Peyer's patch (tissue), 4 donors: ENCODE results near the gene CLSTN1. TPM values are rescaled to one million over a fixed set of nuclear protein-coding genes. Genes with fewer than 3 reads are reported as not detected.

Experiments
- DNase-seq, 3 donors: peaks; one replicate each; pipeline ENCODE4 v3.0.0-alpha.2; 2017 to 2019
- H3K27ac ChIP-seq, 4 donors: fragments of 200-600 bp; sonication (generic); one replicate each; pipeline ENCODE4 v1.5.1; 2016 to 2019
- H3K27me3 ChIP-seq, 2 donors: fragments of 200-600 bp; sonication (generic); one replicate each; pipeline ENCODE4 v1.5.1; 2019
- H3K36me3 ChIP-seq, 3 donors: fragments of 200-600 bp; sonication (generic); one replicate each; pipeline ENCODE4 v1.5.1; 2016 to 2019
- H3K4me1 ChIP-seq, 4 donors: fragments of 200-600 bp; sonication (generic); one replicate each; pipeline ENCODE4 v1.5.1; 2016 to 2019
- H3K4me3 ChIP-seq, 4 donors: fragments of 200-600 bp; sonication (generic); 1 replicate in 3 of 4; 2 replicates in 1 of 4; pipeline ENCODE4 v1.5.1; 2016 to 2019; ENCODE audit warnings: mild to moderate bottlenecking in 1 of 4
- H3K9me3 ChIP-seq, 4 donors: fragments of 200-600 bp; sonication (generic); one replicate each; pipeline ENCODE4 v1.5.1; 2016 to 2019; ENCODE audit warnings: mild to moderate bottlenecking in 1 of 4
- POLR2A ChIP-seq, 2 donors: fragments of 450-650 bp; IDR thresholded peaks; one replicate each; pipeline ENCODE4 v1.5.1; 2017; ENCODE audit warnings: antibody characterized with exemption in 2 of 2, mild to moderate bottlenecking in 2 of 2, moderate library complexity in 2 of 2
- total RNA-seq, 4 donors: library from RNA; depleted of rRNA; stranded (reverse); fragments of >200 nt; gene quantifications; one replicate each; pipeline ENCODE4 v1.1.0, GENCODE V29; 2016
- TF ChIP-seq, protein P1 (sequence below), 6 experiments: fragments of 450-650 bp in 4 of 6; fragments of 200-600 bp in 2 of 6; sonication (generic) in 1 of 6; IDR thresholded peaks; one replicate each; pipeline ENCODE4 v1.5.1; 2017 to 2019; ENCODE audit warnings: antibody characterized with exemption in 6 of 6, mild to moderate bottlenecking in 3 of 6, moderate library complexity in 1 of 6

CLSTN1 gene
- total RNA-seq, 4 donors from 2014 or later, result 47.9 to 107 (median 103) TPM

DNA sequence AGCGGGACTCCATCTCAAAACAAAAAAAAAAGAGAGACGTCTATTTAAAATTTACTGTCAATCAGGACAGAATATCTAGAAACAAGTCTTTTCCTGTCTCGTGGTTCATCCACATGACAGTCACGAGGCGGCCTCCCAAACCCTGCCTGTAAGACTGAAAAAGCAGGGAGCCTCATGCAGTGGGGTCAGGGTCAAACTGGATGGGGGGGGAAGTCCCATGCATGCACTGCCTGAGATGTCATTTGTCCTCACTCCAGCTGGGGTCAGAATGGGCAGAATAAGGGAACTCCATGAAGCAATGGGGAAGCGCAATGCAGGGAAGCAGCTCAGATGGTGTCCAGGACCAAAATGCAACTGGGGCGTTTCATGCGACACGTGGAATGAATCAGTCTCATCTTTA, 86.7 kb downstream of the CLSTN1 start:
- no peak for DNase-seq
- H3K27ac ChIP-seq, result no peak overlapping the region
- TF ChIP-seq, protein P1, sequence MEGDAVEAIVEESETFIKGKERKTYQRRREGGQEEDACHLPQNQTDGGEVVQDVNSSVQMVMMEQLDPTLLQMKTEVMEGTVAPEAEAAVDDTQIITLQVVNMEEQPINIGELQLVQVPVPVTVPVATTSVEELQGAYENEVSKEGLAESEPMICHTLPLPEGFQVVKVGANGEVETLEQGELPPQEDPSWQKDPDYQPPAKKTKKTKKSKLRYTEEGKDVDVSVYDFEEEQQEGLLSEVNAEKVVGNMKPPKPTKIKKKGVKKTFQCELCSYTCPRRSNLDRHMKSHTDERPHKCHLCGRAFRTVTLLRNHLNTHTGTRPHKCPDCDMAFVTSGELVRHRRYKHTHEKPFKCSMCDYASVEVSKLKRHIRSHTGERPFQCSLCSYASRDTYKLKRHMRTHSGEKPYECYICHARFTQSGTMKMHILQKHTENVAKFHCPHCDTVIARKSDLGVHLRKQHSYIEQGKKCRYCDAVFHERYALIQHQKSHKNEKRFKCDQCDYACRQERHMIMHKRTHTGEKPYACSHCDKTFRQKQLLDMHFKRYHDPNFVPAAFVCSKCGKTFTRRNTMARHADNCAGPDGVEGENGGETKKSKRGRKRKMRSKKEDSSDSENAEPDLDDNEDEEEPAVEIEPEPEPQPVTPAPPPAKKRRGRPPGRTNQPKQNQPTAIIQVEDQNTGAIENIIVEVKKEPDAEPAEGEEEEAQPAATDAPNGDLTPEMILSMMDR (IDR thresholded peaks at IDR 0.05), result no peak
- no peak for TF ChIP-seq POLR2A (IDR thresholded peaks at IDR 0.05)
- no peaks in the 10 kb centered on the region for H3K9me3 ChIP-seq
- no peak overlapping the region for H3K4me3 ChIP-seq
- H3K4me1 ChIP-seq, result peaks cover 0 to 3% (median 0%) of the 10 kb centered on the region in 4 donors
- H3K27me3 ChIP-seq, result no peaks in the 10 kb centered on the region
- H3K36me3 ChIP-seq, result peaks cover 0 to 97% (median 5%) of the 10 kb centered on the region in 3 donors

DNA sequence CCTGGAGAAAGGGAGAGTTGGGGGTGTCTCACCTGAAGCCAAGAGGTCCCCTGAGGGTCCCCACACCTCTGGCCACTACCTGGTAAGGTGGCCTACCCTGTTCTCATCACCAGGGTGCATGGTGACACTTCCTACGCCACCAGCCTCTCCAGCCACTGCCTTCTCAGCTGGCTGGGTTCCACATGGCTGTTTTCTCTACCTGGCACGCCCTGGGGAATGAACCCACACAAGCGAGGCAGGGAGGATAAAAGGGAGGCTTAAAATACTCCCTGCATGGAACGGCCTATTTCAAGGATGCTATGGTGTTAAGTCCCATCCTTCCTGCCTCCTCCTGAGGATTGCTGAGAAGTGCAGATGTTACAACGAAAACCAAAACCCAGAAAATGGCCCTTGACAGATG, 87.5 kb downstream of the CLSTN1 start:
- no peaks in the 10 kb centered on the region for H3K9me3 ChIP-seq
- H3K27ac ChIP-seq, result no peak overlapping the region
- TF ChIP-seq POLR2A (IDR thresholded peaks at IDR 0.05), result no peak
- TF ChIP-seq, protein P1 (IDR thresholded peaks at IDR 0.05), result no peak
- H3K36me3 ChIP-seq, result peaks cover 0 to 97% (median 5%) of the 10 kb centered on the region in 3 donors
- H3K4me3 ChIP-seq, result no peak overlapping the region
- no peak for DNase-seq
- H3K4me1 ChIP-seq, result peaks cover 0 to 3% (median 0%) of the 10 kb centered on the region in 4 donors
- no peaks in the 10 kb centered on the region for H3K27me3 ChIP-seq

DNA sequence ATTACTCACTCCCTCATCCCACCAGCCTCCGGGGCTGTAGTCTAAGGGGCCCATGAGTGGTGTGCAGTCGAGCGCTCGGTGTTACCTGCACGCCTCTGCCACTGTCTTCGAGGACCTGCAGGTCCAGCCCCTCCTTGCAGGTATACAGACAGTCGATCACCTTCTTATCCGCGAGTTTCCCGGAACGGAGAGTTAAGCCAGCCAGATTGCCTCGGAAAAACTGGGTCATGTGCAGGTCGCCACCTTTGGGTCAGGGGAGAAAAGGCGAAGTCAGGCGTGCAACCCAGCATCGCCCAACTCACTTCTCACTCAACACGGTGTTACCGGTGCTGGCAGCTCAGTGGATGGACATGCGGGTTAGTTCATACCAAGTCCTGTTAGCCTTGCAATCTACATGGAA, 88.0 kb downstream of the CLSTN1 start:
- no peak for DNase-seq
- H3K36me3 ChIP-seq, result peaks cover 0 to 97% (median 5%) of the 10 kb centered on the region in 3 donors
- no peak for TF ChIP-seq POLR2A (IDR thresholded peaks at IDR 0.05)
- TF ChIP-seq, protein P1 (IDR thresholded peaks at IDR 0.05), result no peak
- H3K9me3 ChIP-seq, result no peaks in the 10 kb centered on the region
- no peak overlapping the region for H3K4me3 ChIP-seq
- no peaks in the 10 kb centered on the region for H3K27me3 ChIP-seq
- H3K27ac ChIP-seq, result no peak overlapping the region
- peaks cover 0 to 3% (median 0%) of the 10 kb centered on the region in 4 donors for H3K4me1 ChIP-seq

DNA sequence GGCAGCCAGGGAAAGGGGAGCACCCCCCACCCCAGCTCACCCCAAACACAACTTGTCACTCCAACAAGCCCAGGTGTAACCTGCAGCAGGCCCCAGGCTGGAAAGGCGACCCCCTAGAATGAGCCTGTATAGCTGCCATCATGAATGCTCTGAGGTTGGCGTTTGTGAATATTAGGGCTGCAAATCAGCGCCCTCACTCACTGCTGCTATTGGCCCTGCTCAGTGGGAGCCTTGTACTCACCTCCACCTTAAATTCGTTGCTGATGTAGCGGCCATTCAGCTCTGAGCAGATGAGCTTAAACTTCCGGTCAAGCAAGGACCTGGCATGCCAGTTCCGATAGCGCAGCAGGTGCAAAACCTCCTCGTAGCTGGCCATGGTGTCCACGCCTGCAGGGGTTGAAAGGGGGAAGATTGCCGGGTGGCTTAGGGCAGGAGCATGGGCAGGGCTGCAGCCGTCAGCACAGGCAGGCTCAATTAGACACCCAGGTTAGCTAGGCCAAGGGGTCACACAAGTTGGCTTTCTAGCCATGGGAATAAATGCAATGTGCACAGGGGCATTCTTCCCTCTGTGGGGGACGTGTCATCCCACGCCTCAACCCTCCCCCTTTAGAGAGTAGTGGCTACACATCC, 90.5 kb downstream of the CLSTN1 start:
- peaks cover 0 to 3% (median 0%) of the 10 kb centered on the region in 4 donors for H3K4me1 ChIP-seq
- no peak overlapping the region for H3K27ac ChIP-seq
- no peak for TF ChIP-seq POLR2A (IDR thresholded peaks at IDR 0.05)
- TF ChIP-seq, protein P1 (IDR thresholded peaks at IDR 0.05), result no peak
- no peaks in the 10 kb centered on the region for H3K9me3 ChIP-seq
- no peaks in the 10 kb centered on the region for H3K27me3 ChIP-seq
- no peak overlapping the region for H3K4me3 ChIP-seq
- peaks cover 0 to 100% (median 5%) of the 10 kb centered on the region in 3 donors for H3K36me3 ChIP-seq
- no peak for DNase-seq

DNA sequence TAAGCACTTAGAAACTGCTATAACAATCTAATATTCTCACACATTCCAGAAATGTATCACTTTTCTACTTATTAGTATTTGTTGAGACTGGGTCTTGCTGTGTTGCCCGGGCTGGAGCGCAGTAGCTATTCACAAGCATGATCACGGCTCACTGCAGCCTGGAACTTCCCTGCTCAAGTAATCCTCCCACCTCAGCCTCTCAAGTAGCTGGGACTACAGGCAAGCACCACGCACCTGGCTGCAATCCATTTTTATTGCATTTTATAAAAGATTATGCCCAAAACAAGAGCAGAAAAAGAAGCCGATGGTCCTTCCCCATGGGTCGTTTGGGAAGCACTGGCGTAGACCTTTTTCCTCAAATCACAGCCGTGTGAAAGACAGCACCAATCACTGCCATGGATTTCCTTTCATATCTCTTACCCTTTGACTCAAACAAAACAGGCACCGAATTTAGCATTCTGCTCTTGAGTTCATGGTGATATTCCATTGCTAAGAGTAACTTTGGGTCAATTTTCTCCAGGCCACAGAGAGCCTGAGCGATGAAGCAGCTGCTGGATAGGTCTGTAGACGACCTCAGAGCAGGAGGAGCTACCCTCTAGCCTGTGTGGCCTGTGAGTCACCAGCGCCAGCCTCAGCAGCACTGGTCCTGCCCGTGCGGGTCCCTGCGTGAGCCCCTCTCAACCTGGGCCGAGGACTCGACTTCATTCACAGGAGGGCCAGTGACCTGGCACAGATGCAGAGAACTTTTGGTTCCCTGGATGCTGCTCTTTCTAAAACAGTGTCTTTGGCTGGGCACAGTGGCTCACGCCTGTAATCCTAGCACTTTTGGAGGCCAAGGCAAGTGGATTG, 91.4 kb downstream of the CLSTN1 start:
- TF ChIP-seq, protein P1 (IDR thresholded peaks at IDR 0.05), result no peak
- no peak for TF ChIP-seq POLR2A (IDR thresholded peaks at IDR 0.05)
- H3K4me3 ChIP-seq, result no peak overlapping the region
- H3K27me3 ChIP-seq, result no peaks in the 10 kb centered on the region
- no peak overlapping the region for H3K27ac ChIP-seq
- no peak for DNase-seq
- peaks cover 0 to 100% (median 5%) of the 10 kb centered on the region in 3 donors for H3K36me3 ChIP-seq
- H3K4me1 ChIP-seq, result peaks cover 0 to 3% (median 0%) of the 10 kb centered on the region in 4 donors
- H3K9me3 ChIP-seq, result no peaks in the 10 kb centered on the region
